A172 (cell line): ENCODE results near the gene RPS19BP1. TPM values are rescaled to one million over a fixed set of nuclear protein-coding genes. Genes with fewer than 3 reads are reported as not detected.
A peak's percentile ranks its signal among the peaks of the same experiment; 100 is the strongest.

ENCODE experiments used
- DNase-seq: peaks from one replicate; pipeline ENCODE4 v3.0.0-alpha.2; 2015; ENCODE audit warnings: low spot score
- total RNA-seq: library from RNA; depleted of rRNA; stranded (reverse); fragments of >200 nt; shearing (Covaris generic); gene quantifications from 2 replicates; pipeline ENCODE4 v1.2.3, GENCODE V29; 2014

The RPS19BP1 gene
- total RNA-seq, 1 experiment from 2014 or later, result 87.3 TPM

DNA sequence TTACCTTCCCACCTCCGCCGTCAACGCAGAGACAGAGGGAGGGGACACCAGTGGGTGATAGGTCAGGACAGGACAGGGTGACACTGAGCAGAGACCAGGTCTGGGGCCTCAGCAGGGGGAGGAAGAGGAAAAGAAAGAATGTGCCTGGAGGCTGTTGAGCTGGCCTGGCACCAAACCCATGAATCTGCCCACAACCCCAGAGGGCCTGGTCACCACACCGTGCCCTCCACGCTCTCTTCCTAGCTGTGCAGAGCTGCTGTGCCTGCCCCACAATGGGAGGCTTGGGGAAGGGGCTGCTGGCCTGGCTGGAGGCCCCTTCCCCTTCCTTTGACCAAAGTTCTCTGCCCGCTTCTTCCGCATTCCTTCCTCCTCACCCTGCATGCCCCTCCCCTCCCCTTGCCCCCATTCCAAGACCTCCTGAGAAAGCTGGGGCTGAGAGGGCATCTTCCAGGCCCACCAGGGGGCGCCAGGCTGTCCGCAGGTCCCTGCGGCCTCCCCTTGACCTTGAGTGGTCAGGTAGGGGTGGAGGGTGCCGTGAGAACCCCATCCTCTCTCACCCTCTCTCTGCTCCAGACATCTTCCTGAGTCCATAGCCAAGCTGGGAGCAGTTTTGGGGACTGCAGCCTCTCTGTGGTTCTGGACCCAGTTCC, 27.0 kb upstream of the RPS19BP1 start:
- peak; percentile 33 for DNase-seq

DNA sequence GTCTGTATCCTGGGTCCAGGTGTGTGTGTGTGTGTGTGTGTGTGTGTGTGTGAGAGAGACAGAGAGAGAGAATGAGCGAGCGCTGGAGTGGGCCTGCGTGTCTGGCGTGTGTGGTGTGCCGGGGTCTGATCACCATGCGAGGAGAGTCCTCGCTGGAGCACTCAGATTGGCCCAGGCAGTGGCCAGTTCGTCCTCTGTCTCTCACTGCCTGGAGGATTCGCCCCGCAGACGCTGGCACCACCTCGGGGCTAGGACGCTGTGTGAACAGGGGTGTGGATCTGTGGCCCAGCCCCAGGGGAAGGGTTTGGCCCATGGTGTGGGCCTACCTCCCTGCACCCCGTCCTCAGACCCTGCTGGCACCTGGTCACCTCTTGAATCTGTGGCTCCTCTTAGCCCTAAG, 26.4 kb upstream of the RPS19BP1 start:
- no peak for DNase-seq

DNA sequence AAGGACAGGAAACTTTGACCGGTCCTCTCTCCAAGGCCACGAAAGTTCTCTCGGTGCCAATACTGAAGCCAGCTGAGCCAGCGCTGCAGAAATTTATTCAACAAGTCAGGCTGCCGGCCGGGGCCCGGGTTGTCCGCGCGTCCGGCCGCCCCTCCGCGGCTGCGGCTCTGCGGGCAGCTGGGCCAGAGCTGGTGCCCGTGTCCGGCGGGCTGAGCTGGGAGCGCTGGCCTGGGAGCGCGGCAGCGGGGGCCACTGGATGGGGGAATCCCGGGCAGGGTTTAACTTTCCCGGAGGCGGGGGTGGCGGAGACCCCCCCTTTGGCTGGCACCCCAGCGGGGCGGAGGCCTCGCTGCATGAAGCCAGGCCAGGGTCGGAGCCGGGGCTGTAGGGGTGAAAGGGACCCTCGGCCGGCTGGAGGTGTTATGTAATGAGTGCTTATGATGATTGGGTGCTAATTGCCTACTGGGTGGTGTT, 25.7 kb upstream of the RPS19BP1 start:
- no peak for DNase-seq

DNA sequence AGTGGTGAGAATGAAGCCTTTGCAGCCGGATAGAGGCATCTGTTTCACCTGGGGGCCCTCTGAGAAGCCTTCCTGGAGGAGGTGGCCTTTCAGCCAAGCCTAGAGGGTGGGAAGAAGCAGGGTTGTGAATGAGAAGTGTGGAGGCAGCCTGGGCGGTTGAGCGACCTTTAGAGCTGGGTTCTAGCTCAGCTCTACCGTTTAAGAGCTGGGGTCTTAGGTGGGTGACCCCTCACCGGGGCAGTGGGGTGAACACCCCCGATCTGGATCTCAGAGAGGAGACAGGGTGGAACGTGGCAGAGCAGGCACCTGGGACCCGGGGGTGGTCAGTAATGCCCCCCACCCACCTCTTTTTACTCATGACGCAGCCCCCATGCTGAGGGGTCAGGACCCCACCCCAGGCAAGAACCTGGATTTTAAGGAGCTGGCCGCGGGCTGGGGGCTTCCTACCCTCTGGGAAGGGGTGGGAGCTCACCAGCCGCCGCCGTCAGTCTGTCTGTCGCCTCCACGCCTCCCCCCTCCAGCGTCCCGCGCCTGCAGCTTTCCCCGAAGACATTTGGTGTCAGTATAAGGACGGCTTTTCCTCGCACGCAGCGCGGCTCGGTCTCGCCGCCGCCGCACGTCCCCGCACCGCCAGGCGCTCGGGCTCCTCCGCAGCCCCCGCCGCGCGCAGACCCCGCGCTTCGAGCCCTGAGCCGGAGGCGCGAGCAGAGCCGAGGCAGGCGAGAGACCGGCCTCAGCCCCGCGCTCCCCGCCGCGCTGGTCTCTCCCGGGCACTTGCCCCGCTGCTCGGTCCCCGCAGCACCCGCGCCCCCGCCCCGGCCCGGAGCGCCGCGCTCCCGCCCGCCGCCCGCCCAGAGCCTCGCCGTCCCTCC, 24.7 kb upstream of the RPS19BP1 start:
- no peak for DNase-seq

DNA sequence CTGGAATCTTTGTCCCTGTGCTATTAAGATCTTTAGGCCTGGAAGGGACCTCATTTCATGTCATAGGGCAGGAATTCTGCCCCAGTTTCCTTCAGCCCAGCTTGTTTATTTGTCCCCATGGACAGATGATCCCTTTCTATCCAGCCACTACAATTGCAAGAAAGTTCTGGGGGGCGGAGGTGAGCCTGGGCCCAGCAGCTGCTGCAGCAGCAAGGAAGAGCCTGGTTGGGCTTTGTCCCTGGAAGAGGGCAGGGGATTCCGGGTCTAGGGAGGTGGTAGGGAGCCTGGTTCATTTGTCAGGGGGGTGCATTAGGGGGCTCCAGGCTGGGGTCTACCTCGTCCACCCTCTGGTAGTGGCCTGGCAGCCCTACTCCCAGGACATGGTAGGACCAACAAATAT, 21.6 kb upstream of the RPS19BP1 start:
- no peak for DNase-seq

DNA sequence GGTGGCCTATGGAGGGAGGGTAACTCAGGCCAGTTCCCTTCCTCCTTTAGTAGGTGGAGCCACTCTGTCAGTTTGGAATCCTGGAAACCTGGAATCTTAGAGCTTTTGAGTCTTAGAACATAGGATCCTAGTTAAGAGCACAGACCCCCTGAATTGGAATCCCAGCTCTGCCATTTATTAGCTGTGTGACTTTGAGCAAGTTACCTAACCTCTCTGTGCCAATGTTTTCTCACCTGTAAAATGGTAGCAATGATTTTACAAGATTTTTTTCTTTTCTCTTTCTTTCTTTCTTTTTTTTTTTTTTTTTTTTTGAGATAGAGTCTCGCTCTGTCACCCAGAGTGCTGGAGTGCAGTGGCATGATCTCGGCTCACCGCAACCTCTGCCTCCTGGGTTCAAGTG, 20.9 kb upstream of the RPS19BP1 start:
- DNase-seq, result no peak

DNA sequence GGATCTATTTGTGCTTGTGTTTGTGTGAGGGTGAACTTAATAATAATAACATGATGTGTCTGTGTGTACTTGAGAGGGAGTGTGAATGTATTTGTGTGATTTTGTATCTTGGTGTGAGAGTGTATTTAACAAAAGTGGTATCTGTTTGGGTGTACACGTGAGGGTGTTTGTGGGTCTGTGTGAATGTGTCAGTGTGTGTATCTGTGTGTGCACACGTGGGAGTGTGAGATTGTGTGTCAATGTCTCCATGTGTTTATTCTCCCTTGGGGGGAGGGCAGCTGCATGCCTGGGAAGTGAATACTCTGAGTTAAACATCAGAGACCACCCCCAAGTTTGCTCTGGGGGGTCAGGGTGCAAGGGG, 15.0 kb upstream of the RPS19BP1 start:
- DNase-seq, result no peak

DNA sequence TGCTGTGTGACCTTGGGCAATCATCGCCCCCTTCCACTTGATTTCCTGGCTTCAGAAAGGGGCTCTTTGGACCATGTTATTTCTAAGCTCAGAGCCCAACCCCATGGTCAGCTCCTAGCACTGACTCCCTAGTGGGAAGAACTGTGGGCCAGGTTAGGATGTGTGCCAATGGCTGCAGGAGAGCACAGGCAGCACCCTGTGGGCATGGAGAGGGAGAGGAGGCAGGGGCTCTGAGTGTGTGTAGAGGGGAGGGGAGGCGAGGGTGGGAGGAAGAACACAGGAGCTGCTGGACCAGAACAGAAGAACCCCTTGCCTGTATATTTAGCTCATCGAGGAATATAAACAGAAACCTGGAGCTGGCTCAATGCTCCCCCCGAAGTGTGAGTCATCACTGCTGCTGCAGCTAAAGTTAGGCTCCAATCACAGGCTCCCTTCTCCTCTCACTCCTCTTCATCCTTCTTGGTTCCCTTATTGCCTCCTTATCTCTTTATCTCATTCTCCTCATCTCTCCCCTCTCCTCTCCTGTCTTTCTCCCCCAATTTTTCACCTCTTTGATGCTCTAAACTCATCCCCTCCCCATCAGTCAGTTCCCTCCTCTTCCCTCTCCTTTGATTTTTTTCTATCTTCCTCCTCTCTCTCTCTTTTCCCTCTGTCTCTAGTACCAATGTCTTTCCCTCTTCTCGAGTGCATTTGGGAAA, 14.5 kb upstream of the RPS19BP1 start:
- DNase-seq, result peak; percentile 55

DNA sequence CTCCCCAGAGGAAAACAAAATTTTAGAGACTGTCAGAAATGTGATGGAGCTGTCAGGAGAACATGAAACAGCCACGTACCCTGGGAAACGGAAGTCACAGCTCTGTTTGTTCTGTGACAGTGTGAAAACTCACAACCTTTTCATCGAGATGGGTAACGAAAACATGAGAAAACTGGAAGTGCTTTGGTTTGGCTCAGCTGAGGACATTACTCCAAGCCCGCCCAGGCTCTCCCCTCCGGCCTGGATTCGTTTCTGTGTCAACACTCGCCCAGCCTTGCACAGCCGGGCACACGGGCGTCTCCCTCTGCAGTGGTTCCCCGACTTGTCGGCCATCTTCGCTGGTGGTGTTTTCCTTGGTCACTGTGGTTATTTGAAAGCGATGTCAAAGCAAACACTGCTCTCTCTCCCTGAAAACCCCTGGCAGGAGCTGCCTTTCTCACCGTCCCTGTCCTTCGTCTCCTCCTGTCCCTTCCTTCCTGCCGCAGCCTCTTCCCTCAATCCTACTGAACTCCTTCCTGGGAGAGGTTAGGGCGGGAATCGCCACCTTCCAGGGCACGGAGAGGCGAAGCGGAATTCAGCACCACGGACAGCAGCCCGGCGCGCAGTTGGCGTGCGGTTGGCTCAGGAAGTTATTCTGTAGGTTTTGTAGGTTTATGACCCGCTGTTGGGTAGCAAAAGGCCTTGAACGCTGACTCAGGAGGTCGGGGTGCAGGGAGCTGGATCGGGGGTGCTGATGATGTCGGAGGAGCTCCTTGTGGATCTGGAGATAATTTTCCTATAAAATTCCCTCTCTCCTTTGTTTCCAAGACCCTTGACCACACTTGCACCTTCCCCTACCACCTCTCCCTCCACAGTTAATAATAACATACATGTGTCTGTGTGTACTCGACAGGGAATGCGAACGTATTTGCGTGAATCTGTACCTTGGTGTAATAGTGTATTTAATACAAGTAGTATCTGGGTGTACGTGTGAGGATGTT, 13.1 kb upstream of the RPS19BP1 start:
- no peak for DNase-seq

DNA sequence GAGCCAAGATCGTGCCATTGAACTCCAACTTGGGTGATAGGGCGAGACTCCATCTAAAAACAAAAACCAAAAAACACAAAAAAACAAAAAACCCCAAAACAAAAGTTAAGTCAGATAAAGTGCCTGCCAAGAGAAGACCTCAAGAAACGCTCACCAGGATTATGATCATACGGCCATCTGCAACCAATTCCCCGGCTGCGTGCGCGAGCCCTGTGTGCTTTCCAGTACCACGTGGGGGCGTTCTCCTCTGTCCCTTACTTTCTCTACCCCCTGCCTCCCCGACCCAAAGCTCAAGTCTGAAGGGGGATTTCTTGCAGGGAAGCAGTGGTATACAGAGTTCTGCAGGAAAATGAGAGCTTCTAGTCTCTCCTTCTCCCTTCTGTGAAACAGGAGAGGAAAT, 10.5 kb upstream of the RPS19BP1 start:
- DNase-seq, result no peak

DNA sequence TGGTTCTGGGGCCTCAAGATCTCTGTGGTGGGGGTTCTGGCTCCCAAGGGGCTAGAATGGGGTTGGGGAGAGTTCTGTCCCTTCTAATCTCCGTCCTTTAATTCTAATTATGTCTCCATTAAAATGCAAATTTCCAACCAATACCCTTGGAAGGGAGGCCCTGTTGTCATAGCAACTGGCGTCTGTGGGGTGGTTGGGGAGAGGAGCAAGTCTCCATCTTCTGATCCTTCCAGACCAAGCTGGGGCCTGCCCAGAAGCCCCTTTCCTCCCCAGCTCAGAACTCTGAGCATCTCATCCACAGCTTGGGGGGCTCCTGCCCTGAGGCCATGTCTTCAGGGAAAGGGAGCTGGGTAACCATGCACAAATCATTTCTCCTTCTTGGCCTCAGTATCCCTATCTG, 5.4 kb upstream of the RPS19BP1 start:
- DNase-seq, result no peak

DNA sequence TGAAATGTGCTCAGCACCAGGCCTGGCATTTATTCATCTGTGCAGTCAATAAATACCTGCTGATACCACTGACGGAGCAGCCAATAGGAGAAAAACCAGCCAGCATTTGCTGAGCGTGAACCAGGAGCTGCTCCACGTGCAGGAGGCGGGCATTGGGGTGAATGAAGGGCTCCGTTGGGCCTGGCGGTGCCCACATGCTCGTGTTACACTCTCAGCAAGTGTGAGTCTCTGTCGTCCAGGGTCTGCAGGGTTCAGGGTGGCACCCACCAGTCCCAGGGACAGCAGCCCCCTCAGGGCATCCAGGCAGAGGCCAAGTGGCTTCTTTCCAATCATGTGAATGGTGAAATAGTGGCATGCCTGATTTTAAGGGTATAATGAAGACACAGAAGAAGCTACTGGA, 4.2 kb upstream of the RPS19BP1 start:
- no peak for DNase-seq

DNA sequence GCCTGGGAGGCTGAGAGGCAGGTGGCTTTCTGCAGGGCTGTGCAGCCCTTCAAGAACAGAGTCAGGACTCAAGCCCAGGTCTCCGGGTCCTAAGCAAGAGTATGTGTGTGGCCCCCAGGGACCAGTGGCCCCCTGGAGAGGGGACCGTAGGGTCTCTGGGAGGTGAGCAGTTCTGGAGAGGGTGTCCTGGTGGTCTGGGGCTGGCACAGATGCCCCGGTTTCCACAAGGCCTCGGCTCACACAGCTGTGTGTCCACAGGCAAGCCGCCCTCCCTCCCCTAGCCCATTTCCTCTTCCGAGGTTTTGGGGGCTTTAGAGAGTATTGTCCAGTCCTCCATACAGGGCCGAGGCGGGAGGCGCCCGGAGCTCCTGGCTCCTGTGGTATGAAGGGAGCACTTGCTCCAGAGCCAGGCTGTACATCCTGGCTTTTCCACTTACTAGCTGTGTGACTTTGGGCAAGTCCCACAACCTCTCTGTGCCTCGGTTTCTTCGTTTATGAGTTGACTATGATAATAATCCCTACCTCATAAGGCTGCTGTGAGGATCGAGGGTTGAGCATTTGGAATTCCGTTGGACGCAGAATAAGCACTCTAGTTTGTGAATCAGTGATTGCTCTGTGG, 3.4 kb upstream of the RPS19BP1 start:
- no peak for DNase-seq

DNA sequence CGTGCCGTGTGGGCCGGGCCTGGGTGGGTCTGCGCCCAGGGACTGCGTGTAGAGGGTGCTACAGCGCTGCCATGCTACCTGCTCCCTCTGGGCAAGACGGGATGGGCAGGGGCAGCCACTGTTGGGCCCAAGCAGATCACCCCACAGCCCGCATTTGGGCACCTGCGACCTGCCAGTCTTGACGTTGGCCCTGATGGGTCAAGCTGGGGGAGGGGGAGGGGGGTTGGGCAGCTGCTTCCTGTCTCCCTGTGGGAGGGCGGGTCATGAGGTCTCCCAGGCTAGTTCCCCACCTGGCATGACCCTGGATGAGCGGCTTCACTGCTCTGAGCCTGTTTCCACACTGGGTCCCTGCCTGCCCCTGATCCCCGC, 2.8 kb upstream of the RPS19BP1 start:
- no peak for DNase-seq

DNA sequence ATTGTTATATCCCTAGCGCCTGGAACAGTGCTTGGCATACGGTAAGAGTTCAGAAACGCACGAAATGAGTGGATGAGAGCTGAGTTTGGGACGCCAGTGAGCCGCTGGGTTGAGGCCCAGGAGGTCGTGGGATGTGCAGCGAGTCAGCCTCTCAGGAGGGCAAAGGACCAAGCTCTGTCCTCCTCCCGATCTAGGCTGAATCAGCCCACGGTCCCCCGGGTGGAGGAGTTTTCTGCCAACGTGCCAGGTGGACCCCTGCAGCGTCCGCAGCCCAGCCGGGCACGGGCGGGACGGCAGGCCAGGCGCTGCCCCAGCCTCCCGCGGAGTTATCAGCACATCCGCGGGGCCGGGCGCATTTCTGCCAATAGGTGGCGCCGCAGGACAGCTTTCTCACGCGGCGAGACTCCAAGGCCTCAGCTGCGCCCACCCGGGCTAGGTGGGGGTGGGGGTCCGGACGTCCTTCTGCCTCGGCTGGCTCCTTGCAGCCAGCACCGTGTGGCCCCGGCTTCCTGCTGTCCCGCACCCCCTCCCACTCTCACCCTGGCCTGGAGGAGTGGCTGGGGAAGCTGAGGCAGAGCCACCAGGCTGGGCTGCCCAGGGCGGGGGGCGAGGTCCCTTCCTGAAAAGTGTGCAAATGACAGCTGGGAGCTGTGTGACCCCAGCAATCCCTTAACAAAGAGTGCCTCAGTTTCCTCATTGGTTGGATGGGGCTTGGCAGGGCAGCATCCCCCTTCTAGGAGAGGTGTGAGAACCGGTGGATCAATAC, 2.2 kb upstream of the RPS19BP1 start:
- no peak for DNase-seq

DNA sequence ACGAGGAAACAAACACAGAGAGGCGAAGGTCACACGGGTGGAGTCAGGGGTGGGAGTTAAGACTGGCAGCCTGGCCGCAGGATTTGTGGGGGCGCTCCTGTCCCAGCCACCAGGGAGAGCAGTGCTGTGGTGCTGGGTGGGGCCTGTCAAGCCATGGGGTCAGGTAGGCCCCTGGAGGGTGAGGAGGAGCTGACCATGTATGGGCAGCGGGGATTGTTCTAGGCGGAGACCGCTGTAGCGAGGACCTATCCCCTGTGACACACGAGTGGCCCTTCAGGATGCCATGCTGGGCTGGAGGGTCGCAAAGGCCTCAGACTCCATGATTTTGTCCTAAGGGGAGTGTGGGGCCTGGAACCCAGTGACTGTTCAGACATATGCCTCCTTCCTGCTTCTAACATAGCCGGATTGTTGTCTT, 1.6 kb upstream of the RPS19BP1 start:
- no peak for DNase-seq

DNA sequence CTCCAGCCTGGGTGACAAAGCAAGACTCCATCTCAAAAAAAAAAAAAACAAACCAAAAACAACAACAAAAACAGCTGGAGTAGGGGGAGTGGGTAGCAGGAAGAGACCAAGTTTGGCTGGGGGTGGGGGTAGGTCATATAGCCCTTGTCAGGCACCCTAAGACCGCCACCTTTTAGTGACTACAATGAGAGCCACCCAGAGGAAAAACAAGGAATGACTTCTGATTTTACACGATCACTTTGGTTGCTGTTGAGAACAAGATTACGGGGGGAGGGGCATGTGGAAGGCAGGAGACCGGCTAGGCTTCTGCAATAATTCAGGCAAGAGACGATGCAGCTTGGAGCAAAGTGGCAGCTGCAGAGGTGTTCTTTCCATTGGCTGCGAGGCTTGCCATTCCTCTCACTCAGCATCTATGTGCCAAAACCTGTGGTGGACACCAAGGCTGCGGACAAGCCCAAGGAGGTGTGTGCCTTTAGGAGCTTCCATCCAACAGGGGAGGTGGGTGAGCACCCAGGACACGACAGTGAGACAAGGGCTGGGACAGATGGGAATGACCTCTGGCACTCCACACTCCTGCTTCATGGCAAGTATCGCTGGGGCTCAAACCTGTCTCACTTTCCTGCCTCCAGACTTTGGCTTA, 1.7 kb downstream of the RPS19BP1 start:
- no peak for DNase-seq

DNA sequence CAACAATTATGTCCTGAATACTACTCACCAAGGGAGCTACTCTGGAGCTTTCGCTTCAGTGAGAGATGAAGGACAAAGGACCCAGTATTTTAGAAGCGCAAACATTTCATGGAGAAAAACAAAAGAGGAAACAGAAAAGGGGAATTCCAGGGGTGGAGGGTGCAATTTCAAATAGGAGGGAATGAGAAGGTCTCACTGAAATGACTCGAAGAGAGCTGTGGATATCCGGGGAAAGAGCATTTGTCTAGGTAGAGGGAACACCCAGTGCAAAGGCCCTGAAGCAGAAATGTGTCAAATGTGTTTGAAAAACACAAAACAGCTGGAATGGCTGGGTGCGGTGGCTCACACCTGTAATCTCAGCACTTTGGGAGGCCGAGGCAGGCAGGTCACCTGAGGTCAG, 2.4 kb downstream of the RPS19BP1 start:
- DNase-seq, result no peak

DNA sequence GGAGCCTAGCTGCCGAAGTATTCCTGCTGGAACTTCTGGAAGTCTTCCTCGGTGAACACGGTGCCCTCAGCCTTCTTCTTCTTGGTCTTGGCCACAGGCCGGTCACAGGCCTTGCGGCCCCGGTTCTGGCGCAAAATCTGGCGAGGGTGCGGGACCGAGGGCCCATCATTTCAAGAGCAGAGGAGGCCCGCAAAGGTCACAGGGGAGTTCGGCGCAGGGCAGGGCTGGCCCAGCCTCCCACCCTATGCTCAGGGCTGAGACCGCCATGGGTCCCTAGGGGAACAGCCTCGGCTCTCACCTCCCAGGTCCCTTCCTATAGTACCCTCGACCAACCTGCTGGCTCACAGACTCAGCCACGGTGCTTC, 3.1 kb downstream of the RPS19BP1 start:
- no peak for DNase-seq
